ENCODE measurements around the gene ADGRV1.

DNA sequence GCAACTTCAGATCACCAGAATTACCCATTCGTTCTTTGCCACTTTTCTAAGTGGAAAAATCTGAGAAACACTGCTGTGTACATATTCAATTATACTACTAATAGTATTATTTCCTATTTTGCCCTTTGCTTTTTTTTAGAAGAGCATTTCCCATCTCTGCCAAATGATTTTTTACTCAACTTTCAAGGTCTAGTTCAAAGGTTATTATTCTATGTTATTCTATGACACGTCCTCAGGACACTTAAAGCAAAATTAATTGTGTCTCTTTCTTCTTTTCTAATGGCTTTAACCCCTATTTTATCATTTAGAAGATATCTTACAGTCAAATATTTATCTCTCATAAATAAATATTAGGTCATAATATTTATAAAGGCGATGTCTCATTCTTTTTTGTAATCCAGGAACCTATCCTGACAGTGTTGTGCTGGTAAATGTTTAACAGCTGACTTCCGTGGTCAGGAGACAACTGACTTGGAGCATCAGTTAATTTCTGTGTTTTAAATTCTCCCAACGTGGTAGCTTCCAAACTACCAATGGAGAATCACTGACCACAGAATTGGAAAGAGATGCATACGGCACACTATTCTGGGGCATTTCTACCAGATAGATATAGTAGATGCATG is 449.3 kb downstream of the ADGRV1 start:
- TF ChIP-seq, protein P1, sequence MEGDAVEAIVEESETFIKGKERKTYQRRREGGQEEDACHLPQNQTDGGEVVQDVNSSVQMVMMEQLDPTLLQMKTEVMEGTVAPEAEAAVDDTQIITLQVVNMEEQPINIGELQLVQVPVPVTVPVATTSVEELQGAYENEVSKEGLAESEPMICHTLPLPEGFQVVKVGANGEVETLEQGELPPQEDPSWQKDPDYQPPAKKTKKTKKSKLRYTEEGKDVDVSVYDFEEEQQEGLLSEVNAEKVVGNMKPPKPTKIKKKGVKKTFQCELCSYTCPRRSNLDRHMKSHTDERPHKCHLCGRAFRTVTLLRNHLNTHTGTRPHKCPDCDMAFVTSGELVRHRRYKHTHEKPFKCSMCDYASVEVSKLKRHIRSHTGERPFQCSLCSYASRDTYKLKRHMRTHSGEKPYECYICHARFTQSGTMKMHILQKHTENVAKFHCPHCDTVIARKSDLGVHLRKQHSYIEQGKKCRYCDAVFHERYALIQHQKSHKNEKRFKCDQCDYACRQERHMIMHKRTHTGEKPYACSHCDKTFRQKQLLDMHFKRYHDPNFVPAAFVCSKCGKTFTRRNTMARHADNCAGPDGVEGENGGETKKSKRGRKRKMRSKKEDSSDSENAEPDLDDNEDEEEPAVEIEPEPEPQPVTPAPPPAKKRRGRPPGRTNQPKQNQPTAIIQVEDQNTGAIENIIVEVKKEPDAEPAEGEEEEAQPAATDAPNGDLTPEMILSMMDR (IDR thresholded peaks at IDR 0.05; ENCODE audit: insufficient read depth, low read depth, low read length) = no peak
- TF ChIP-seq EZH2 (IDR thresholded peaks at IDR 0.05; ENCODE audit: insufficient read depth, low read length) = no peak
